GM12891 (cell line): ENCODE data around the gene ARGLU1.

Experiments
- POLR2A ChIP-seq: IDR thresholded peaks from 2 replicates; pipeline ENCODE4 v1.6.1; 2011; ENCODE audit warnings: low read depth, low read length, control low read depth
- POLR2AphosphoS5 ChIP-seq: IDR thresholded peaks from 2 replicates; pipeline ENCODE4 v1.6.1; 2011; ENCODE audit warnings: low read depth, low read length, control low read depth
- POU2F2 ChIP-seq: IDR thresholded peaks from 2 replicates; pipeline ENCODE4 v1.6.1; 2011; ENCODE audit warnings: low read depth, mild to moderate bottlenecking, control low read depth, low read length, moderate library complexity
- TAF1 ChIP-seq: IDR thresholded peaks from 2 replicates; pipeline ENCODE4 v1.6.1; 2011; ENCODE audit warnings: low read depth, low read length, control low read depth

- TF ChIP-seq TAF1 (no peak), POLR2A (no peak), POLR2AphosphoS5 (no peak), POU2F2 (no peak)
These were observed 33.8 kb downstream of the ARGLU1 start for GRCh38 chr13:106533943-106534638.
